Measurements from ENCODE around the gene GABBR2. TPM values are rescaled to one million over a fixed set of nuclear protein-coding genes. Genes with fewer than 3 reads are reported as not detected.

Gene GABBR2
- total and polyA plus RNA-seq, 2 donors (not counting 1 experiment from before 2014, with no cell fraction given): 0.03 TPM; not detected in 1

DNA sequence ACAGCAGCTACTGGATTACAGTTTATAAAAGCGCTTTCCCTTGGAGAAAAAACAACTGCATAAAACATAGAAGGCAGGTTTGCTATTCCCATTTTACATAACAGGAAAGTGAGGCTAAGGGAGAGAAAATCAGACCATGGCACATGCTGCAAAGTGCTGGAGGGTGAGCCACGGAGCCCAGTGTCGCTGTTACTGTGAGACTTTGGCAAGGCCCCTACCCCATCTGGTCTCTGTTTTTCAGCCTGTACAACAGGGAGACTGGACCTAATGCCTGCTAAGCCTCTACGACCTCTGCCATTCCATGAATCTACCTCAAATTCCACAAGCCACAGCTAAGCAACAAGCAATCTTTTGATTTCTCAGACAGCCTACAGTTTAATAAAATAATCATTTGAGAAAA, 139.2 kb downstream of the GABBR2 start:
- peaks cover 4% of the 10 kb centered on the region for H3K27me3 Mint-ChIP-seq
- ChIA-PET POLR2A (no interaction called here), CTCF (no interaction called here)
- TF ChIP-seq, protein P1, sequence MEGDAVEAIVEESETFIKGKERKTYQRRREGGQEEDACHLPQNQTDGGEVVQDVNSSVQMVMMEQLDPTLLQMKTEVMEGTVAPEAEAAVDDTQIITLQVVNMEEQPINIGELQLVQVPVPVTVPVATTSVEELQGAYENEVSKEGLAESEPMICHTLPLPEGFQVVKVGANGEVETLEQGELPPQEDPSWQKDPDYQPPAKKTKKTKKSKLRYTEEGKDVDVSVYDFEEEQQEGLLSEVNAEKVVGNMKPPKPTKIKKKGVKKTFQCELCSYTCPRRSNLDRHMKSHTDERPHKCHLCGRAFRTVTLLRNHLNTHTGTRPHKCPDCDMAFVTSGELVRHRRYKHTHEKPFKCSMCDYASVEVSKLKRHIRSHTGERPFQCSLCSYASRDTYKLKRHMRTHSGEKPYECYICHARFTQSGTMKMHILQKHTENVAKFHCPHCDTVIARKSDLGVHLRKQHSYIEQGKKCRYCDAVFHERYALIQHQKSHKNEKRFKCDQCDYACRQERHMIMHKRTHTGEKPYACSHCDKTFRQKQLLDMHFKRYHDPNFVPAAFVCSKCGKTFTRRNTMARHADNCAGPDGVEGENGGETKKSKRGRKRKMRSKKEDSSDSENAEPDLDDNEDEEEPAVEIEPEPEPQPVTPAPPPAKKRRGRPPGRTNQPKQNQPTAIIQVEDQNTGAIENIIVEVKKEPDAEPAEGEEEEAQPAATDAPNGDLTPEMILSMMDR (IDR thresholded peaks at IDR 0.05): no peak
- no peak for TF ChIP-seq EZH2 (IDR thresholded peaks at IDR 0.05; ENCODE audit: borderline replicate concordance, insufficient read depth, low read depth, low read length, poor library complexity, severe bottlenecking)
- no peaks in the 10 kb centered on the region for H3K27me3 ChIP-seq (replicated peaks in 1 of 4; ENCODE audit: control extremely low read depth in 1 of 4, control insufficient read depth in 3 of 4, insufficient read depth in 4 of 4, low read length in 3 of 4)
- H2AFZ ChIP-seq (ENCODE audit: insufficient read depth, low read depth, low read length, poor library complexity, severe bottlenecking): no peak overlapping the region
- no peaks in the 10 kb centered on the region for H3K9me3 ChIP-seq (ENCODE audit: control extremely low read depth in 1 of 3, control insufficient read depth in 2 of 3, insufficient read depth in 1 of 3, low read length in 2 of 3)
- ATAC-seq (ENCODE audit: low read depth): no peak
- no peaks in the 10 kb centered on the region for H3K4me1 ChIP-seq (ENCODE audit: control insufficient read depth in 2 of 2, insufficient read depth in 2 of 2, low read length in 2 of 2)
- H3K4me1 Mint-ChIP-seq: no peaks in the 10 kb centered on the region
- no peak overlapping the region for H3K9ac ChIP-seq (ENCODE audit: low read length)
- H3K4me3 ChIP-seq (ENCODE audit: control extremely low read depth in 1 of 5, extremely low read depth in 1 of 5, insufficient read depth in 1 of 5, low read depth in 2 of 5, low read length in 4 of 5): no peak overlapping the region
- intact Hi-C loops (cut with micrococcal nuclease): no loop called here
- no peaks in the 10 kb centered on the region for H3K9me3 Mint-ChIP-seq (ENCODE audit: insufficient read depth)
- no peak overlapping the region for H3K4me2 ChIP-seq (replicated peaks; ENCODE audit: low read depth, low read length, poor library complexity, severe bottlenecking)
- WGBS (ENCODE audit: insufficient coverage): 78% methylated on average over 3 of the region's 4 CpGs
- no peak overlapping the region for H3K4me3 Mint-ChIP-seq
- DNase-seq: no peak
- H3K79me2 ChIP-seq (ENCODE audit: control insufficient read depth, insufficient read depth, low read length): no peaks in the 10 kb centered on the region
- H4K20me1 ChIP-seq (ENCODE audit: control insufficient read depth, insufficient read depth, low read length, poor library complexity, severe bottlenecking): no peaks in the 10 kb centered on the region
- H3K27ac ChIP-seq (ENCODE audit: low read length in 2 of 2): no peak overlapping the region
- H3K27ac Mint-ChIP-seq: no peak overlapping the region
- no peaks in the 10 kb centered on the region for H3K36me3 ChIP-seq (replicated peaks in 1 of 2; ENCODE audit: control extremely low read depth in 1 of 2, control insufficient read depth in 1 of 2, extremely low read depth in 1 of 2, insufficient read depth in 2 of 2, low read length in 1 of 2)

GRCh38 chr9:98568909-98569469, 139.7 kb downstream of the GABBR2 start:
- Mint-ChIP-seq H3K27me3 (peaks cover 4% of the 10 kb centered on the region), H3K9me3 (ENCODE audit: insufficient read depth) (no peaks in the 10 kb centered on the region), H3K4me3 (no peak overlapping the region), H3K27ac (no peak overlapping the region), H3K4me1 (no peaks in the 10 kb centered on the region)
- Histone ChIP-seq H2AFZ (ENCODE audit: insufficient read depth, low read depth, low read length, poor library complexity, severe bottlenecking) (no peak overlapping the region), H3K4me1 (ENCODE audit: control insufficient read depth in 2 of 2, insufficient read depth in 2 of 2, low read length in 2 of 2) (no peaks in the 10 kb centered on the region), H3K9me3 (ENCODE audit: control extremely low read depth in 1 of 3, control insufficient read depth in 2 of 3, insufficient read depth in 1 of 3, low read length in 2 of 3) (no peaks in the 10 kb centered on the region), H3K4me3 (ENCODE audit: control extremely low read depth in 1 of 5, extremely low read depth in 1 of 5, insufficient read depth in 1 of 5, low read depth in 2 of 5, low read length in 4 of 5) (no peak overlapping the region), H4K20me1 (ENCODE audit: control insufficient read depth, insufficient read depth, low read length, poor library complexity, severe bottlenecking) (no peaks in the 10 kb centered on the region), H3K79me2 (ENCODE audit: control insufficient read depth, insufficient read depth, low read length) (no peaks in the 10 kb centered on the region), H3K27ac (ENCODE audit: low read length in 2 of 2) (no peak overlapping the region), H3K27me3 (replicated peaks in 1 of 4; ENCODE audit: control extremely low read depth in 1 of 4, control insufficient read depth in 3 of 4, insufficient read depth in 4 of 4, low read length in 3 of 4) (no peaks in the 10 kb centered on the region), H3K36me3 (replicated peaks in 1 of 2; ENCODE audit: control extremely low read depth in 1 of 2, control insufficient read depth in 1 of 2, extremely low read depth in 1 of 2, insufficient read depth in 2 of 2, low read length in 1 of 2) (no peaks in the 10 kb centered on the region), H3K9ac (ENCODE audit: low read length) (no peak overlapping the region), H3K4me2 (replicated peaks; ENCODE audit: low read depth, low read length, poor library complexity, severe bottlenecking) (no peak overlapping the region)
- intact Hi-C loops (cut with micrococcal nuclease): no loop called here
- 73% methylated on average over 5 of the region's 6 CpGs for WGBS (ENCODE audit: insufficient coverage)
- CTCF ChIA-PET: no interaction called here
- no peak for DNase-seq
- POLR2A ChIA-PET: no interaction called here
- ATAC-seq (ENCODE audit: low read depth): no peak
- no peak for TF ChIP-seq EZH2 (IDR thresholded peaks at IDR 0.05; ENCODE audit: borderline replicate concordance, insufficient read depth, low read depth, low read length, poor library complexity, severe bottlenecking)
- TF ChIP-seq, protein P1 (IDR thresholded peaks at IDR 0.05): no peak

Measured in B cell (primary cell).